Measurements from ENCODE around the gene COX8A.

The COX8A gene

DNA sequence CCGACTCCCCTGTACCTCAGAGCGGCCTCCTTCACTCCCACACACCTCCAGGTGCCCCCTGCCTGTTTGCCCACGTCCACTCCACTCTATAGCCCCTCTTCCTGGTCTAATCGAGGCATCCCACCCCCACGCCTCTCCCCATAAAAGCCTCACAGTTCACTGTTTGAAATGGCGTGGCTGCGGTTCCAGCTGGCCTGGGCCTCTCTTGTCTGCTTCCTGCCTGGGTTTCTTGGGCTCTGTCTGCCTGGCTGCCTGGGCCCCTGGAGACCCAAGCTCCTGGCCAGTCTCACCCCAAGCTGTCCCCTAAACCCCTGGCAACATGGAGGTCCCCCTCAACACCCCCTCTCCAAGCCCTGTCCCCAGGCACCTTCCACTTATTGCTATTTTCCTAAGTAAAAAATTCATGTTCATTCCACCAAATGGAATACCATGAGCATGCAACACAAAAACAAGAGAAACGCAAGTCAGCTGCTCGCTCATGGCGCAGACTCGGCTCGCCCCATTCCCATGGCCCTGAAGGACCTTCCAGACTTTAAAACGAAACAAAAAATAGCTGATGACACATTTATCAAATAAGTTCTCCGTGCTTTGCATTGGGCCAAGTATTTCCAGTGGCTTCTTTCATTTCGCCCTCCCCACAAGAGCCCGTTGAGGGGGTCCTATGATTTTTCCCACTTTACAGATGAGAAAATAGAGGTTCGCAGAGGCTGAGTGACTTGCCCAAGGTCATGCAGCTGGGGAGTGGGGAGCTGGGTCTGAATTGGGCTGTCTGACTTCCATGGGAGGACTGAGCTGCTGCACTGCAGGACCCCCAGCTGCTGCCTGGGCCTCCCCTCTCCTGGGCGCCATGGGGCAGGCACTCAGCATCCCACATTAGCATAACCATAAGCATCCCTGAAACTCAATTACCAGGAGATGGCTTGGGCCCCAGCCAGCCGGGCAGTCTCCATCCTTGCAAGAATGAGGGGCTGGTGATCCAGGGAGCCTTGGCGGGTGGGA lies 49.6 kb downstream of the COX8A start:
- DNase-seq = no peak

DNA sequence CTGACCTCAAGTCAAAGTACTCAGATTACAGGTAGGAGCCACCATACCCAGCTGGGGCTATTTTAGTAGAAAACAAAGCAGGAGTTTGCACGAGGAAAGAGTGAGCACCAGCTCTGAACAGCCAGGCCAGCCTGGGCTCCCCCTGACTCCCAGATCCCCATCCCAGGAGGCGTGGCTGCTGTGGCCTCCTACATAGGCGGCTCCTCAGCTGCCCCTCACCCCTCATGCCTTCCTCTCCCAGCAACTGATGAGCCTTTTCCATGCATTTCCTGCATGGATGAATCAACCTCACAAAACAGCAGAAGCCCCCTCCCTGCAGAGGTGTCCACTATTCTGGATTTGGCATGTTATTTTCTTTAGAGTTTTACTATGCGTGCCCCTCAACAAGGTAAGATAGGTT lies 50.8 kb downstream of the COX8A start:
- DNase-seq = no peak
